HUES48 (cell line): ENCODE measurements around the gene HOXA1.

ENCODE experiments used
- H3K27ac ChIP-seq: one replicate; pipeline ENCODE4 v1.7.0; 2013; ENCODE audit warnings: low read depth, low read length, inconsistent platforms
- H3K27me3 ChIP-seq: 2 replicates; pipeline ENCODE4 v1.6.1; 2013; ENCODE audit warnings: mild to moderate bottlenecking, low read length; ENCODE audit not compliant: control insufficient read depth, insufficient read depth
- H3K36me3 ChIP-seq: 2 replicates; pipeline ENCODE4 v1.6.1; 2013; ENCODE audit warnings: low read length; ENCODE audit not compliant: control insufficient read depth, insufficient read depth
- H3K4me1 ChIP-seq: 2 replicates; pipeline ENCODE4 v1.6.1; 2013; ENCODE audit warnings: mild to moderate bottlenecking, low read length; ENCODE audit not compliant: control insufficient read depth, insufficient read depth
- H3K4me3 ChIP-seq: 2 replicates; pipeline ENCODE4 v1.5.1; 2013; ENCODE audit warnings: mild to moderate bottlenecking, low read depth, low read length
- H3K9ac ChIP-seq: 2 replicates; pipeline ENCODE4 v1.6.1; 2013; ENCODE audit warnings: mild to moderate bottlenecking, low read depth, low read length, moderate library complexity
- H3K9me3 ChIP-seq: 2 replicates; pipeline ENCODE4 v1.6.1; 2013; ENCODE audit warnings: low read length; ENCODE audit not compliant: control insufficient read depth, insufficient read depth

The HOXA1 gene

DNA sequence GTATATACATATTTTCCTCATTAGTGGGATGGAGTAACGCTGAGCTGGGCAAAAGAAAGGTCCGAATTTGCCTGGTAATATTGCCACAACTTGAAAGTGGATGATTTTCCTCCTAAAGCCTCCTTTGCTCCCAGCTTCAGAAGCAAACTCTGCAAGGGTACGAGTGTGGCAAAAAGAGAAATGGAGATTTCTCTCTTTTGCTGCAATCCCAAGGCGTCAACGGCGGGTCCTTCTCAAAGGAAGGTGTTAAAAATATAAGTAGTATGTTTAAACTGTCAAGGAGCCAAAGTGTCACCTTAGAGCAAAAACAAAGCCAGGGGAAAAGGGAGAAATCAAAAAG lies 19.1 kb upstream of the HOXA1 start:
- H3K4me3 ChIP-seq = no peak overlapping the region

DNA sequence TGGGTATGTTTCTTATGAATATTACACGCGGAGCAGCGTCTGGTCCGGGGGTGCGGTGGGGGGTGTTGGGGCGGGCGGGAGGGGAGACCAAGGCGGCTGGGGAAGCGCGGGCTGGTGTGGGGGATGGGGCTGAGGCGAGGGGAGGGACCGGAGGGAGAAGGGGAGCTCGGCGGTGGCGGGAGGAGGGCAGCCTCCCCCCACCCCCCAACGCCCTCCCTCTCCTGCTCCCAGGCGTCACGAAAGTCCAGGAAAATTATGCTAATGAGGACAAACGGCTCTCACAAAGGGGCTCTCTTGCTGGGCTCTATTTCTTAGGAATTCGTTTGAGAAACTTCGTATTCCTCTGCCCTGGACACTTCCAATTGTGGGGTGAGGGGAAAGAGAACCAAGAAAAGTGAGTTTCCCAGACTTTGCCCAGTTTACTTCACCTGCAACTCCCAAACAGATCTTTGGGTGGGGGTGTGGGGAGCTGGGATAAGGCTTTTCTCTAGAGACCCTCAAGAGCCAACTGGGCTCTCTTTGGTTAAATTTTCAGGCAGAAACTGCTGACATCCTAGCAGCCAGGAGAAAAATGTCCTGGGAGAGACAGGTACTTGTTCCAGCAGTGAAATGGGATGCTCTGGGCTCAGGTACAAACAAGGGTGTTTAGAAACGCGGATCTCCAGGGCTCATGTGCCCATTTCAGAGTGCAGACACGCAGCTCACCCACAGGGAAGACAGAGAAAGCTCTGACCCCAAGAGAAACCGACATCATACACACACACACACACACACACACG lies 18.4 kb upstream of the HOXA1 start:
- no peak overlapping the region for H3K9ac ChIP-seq
- H3K36me3 ChIP-seq = no peaks in the 10 kb centered on the region
- no peak overlapping the region for H3K4me3 ChIP-seq

More for the DNA sequence above, 19.1 kb upstream of the HOXA1 start:
- Histone ChIP-seq H3K9ac (no peak overlapping the region), H3K9me3 (no peaks in the 10 kb centered on the region), H3K36me3 (no peaks in the 10 kb centered on the region), H3K27me3 (peaks cover 99% of the 10 kb centered on the region), H3K27ac (no peak overlapping the region), H3K4me1 (peaks cover 4% of the 10 kb centered on the region; the same call in 1 of the 2 replicates)

DNA sequence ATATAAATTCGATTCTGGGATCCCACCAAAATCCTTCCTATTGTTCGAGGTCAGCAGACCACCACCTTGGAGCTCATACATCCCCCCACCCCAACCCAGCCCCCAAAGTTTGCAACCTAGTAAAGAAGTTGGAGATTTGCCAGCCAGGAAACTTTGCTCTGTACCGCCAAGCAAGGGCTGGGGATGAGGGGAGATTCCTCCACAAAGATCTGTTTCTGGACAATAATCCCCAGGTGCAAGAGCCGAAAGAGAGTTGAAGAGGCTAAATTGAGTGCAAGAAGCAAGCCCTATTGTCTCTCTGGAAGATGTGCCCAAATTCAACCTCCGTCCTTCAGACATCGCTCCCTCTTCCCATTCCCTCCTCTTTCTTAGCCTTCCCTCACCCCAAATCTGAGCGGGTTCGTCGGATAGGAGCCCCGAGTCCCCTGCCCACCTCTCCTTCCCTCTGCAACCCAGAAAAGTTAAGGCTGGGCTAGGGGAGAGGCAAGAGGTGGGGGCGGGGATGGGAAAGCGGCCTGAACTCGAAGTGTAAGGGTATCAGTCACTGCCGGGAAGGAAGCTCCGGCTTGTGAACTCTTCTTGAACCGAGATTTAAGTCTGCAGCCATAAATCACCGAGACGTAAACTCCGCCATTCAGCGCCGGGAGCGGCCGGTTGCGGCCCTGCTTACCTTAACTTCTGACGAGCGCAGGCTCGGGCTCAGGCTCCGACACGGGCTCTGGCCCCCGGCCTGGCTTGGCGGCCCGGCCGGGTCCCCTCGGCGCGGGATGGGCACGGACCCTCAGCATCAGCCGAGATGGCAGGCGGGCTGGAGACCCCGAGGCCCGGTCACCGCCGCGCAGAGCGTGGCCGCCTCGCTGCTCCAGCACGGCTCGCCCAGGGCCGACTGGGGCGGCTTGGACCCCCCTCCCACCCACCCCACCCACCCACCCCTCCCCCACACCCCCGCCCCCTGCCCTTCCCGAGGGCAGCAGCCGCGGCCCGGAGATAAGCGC lies 17.5 kb upstream of the HOXA1 start:
- Histone ChIP-seq H3K36me3 (no peaks in the 10 kb centered on the region), H3K4me1 (peaks cover 4% of the 10 kb centered on the region; the same call in 1 of the 2 replicates), H3K27ac (no peak overlapping the region), H3K4me3 (peak overlapping the region; percentile 11; the same call in 1 of the 2 replicates), H3K27me3 (peaks cover 99% of the 10 kb centered on the region), H3K9me3 (no peaks in the 10 kb centered on the region), H3K9ac (no peak overlapping the region)

More for the DNA sequence above, 18.4 kb upstream of the HOXA1 start:
- peaks cover 99% of the 10 kb centered on the region for H3K27me3 ChIP-seq
- peaks cover 4% of the 10 kb centered on the region; the same call in 1 of the 2 replicates for H3K4me1 ChIP-seq
- H3K27ac ChIP-seq = no peak overlapping the region
- H3K9me3 ChIP-seq = no peaks in the 10 kb centered on the region

DNA sequence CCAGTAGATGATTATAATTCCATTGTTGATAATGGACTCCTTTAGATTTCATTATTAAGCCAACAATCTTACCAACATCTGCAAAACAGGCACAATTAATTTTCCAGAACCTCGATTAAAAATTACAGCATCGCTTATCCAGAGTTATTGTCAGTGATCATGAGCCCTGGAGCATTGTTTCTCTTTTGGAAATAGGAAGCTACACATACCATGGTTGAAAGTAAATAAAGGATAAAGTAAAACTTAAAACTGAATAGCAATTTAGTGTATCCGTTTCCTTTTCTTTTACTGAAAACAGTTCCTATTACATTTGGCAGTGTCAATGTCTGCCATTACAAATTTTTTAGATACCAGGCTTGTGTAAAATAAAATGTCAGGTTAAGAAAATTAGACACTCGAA lies 16.6 kb upstream of the HOXA1 start:
- Histone ChIP-seq H3K4me1 (peaks cover 6% of the 10 kb centered on the region; the same call in 1 of the 2 replicates), H3K27me3 (peaks cover 99% of the 10 kb centered on the region), H3K9me3 (no peaks in the 10 kb centered on the region), H3K27ac (no peak overlapping the region), H3K9ac (no peak overlapping the region), H3K4me3 (no peak overlapping the region), H3K36me3 (no peaks in the 10 kb centered on the region)

DNA sequence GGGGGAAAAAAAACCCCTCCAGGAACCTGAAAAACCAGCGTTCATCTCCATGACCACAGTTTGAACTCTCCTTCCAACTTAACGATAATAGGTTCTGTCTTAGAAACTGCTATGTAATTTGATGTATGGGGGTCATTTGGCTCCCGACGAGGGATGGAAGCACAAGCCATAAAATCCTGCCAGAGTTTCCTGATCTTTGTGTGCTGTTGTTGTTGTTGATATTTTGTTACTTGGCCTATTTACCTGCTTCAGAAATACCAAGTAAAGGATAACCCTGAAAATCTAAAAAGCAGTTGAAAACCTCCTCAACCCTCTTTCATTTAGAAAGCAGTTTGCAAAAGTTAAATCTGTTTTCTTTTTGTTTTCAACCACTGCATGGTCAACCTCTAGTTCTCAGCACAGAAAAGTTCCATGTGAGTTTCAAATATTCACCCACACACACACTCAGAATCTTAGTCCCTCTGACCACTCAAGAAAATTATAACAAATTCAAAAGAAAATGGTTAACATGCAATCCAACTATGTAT lies 16.0 kb upstream of the HOXA1 start:
- Histone ChIP-seq H3K4me1 (peaks cover 9% of the 10 kb centered on the region; the same call in 1 of the 2 replicates), H3K9ac (no peak overlapping the region), H3K27me3 (peaks cover 99% of the 10 kb centered on the region), H3K27ac (no peak overlapping the region), H3K36me3 (no peaks in the 10 kb centered on the region), H3K4me3 (no peak overlapping the region), H3K9me3 (no peaks in the 10 kb centered on the region)

DNA sequence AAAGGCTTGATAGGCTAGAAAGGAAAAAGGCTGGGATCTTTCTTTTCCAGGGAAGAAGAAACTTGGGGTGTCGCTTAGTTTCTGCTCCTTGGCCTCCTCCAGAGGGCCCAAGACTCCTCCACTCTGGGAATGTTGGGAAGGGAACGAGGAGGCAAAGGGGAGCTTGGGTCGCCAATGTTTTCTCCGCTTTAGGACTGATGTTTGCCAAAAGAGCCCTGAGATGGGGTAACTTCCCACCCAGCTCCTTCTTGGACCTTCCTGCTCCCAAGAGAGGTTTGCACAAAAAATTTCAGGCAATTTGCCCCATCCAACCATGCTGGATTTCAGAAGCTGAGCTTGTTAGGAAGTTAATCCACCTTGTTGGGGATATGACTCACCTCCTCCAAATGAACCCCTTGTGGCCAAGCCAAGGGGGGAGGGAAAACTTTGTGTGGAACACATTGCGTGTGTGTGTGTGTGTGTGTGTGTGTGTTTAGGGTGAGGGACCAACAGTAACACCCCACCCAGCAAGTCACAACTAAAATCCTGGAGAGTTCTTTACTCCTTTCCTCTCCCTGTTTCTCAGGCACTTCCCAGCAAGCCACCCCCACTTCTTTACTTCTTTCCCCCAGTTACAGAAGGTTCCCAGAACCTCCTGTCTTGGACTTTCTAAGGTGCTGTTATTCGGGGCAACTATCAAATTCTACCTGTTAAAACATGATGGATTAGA lies 15.4 kb upstream of the HOXA1 start:
- Histone ChIP-seq H3K9ac (no peak overlapping the region), H3K9me3 (no peaks in the 10 kb centered on the region), H3K4me3 (no peak overlapping the region), H3K27ac (no peak overlapping the region), H3K4me1 (peaks cover 14% of the 10 kb centered on the region; the same call in 1 of the 2 replicates), H3K27me3 (peaks cover 99% of the 10 kb centered on the region), H3K36me3 (no peaks in the 10 kb centered on the region)

DNA sequence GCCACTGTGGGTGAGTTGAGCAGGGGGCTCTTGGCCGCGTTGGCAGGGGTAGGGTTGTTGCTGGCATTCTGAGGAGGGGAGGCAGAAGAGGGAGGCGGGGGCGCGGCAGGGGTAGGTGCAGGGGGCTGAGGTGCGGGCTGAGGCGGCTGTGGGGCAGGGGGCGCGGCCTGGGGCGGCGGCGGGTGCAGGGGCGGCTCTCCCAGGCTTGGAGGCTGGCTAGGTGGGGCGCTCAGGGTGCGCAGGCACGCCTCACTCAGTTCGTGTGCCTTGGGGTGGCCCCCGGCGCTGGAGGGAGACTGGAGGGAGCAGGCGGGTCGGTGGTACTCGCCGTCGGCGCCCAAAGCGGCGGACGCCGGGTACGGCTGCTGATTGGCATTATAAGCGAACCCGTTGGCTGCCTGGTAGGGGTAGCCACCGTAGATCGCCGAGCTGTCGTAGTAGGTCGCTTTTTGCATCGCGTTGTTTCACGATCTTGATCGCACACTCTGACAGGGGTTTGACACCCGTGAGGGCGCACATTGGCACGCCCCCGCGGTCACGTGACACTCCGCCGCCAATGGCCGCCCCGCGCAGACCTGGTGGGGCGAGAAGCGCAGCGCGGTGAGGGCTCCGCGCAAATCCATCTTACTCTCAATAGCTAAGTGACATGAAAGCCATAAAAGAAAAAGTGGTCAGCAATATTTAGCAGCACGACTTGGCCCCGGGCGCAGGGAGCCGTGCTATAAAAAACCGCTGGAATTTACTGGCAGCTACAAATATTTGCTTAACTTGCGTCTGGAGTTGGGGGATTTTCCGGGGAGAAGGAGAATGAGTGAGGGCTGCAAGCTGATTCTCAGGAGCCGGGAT lies 14.6 kb upstream of the HOXA1 start:
- H3K36me3 ChIP-seq = no peaks in the 10 kb centered on the region
- H3K9me3 ChIP-seq = no peaks in the 10 kb centered on the region
- peak overlapping the region; percentile 48; the same call in 1 of the 2 replicates for H3K4me3 ChIP-seq
- H3K27ac ChIP-seq = no peak overlapping the region
- H3K27me3 ChIP-seq = peaks cover 99% of the 10 kb centered on the region
- peaks cover 16% of the 10 kb centered on the region; the same call in 1 of the 2 replicates for H3K4me1 ChIP-seq
- H3K9ac ChIP-seq = no peak overlapping the region

DNA sequence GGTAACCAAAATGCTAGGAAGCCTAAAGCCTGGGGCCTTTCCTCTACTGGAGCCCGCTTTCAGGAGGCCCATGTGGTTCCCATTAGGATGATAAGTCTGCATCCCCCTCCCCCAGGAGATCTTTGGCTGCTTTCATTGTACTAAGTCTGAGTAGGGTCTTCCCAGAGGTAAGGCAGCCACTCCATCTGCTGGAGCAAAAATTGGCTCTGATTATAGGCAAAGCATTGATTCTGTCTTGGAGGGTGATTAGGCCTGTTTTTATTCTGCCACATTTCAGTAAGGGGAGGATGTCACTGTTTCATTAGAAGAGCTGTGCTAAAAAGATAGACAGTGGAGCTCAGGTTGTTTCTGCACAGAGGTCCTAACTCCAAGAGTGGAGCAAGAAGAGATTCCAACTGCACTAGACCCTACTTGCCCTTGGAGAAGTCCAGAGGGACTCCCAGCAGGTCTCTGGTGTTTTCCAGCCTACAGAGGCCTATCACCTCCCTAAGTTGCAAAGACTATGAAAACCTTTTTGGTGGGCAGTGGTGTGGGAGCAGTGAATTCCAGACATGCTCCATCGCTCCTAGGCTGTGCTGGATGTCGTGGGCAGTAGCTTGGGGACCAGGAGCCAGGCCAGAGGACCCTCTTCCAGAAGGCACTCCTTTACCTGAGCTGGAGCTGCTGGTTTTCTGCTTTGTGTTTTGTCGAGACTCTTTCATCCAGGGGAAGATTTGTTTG lies 13.8 kb upstream of the HOXA1 start:
- no peaks in the 10 kb centered on the region for H3K9me3 ChIP-seq

DNA sequence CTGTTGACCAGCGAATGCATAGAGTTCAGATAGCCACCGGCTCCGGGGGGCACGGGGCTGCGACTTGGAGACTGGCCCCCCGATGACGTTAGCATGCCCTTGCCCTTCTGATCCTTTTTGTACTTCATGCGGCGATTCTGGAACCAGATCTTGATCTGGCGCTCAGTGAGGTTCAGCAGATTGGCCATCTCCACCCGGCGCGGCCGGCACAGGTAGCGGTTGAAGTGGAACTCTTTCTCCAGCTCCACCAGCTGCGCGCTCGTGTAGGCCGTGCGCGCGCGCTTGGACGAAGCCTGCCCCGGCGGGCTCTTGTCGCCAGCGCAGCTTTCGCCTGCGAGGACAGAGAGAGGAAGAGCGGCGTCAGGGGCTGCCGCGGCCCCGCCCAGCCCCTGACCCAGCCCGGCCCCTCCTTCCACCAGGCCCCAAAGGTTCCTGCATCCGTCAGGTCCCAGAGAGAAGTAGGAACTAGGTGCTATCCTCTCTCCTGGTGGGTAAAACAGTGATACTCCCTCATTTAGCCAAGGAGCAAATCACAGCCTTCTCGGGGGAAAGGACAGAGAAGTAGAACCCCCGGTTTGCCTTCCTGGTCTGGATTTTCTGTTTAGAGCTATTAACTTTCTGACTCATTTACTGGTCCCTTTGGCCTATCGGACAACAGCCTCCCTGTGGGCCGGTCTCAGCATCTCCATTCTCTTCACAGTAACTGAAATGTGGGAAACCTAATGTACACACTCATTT lies 12.8 kb upstream of the HOXA1 start:
- no peaks in the 10 kb centered on the region for H3K36me3 ChIP-seq
- no peak overlapping the region for H3K4me3 ChIP-seq
- H3K9ac ChIP-seq = no peak overlapping the region
- H3K27me3 ChIP-seq = peaks cover 100% of the 10 kb centered on the region
- H3K27ac ChIP-seq = no peak overlapping the region
- no peaks in the 10 kb centered on the region for H3K9me3 ChIP-seq
- peaks cover 12% of the 10 kb centered on the region; the same call in 1 of the 2 replicates for H3K4me1 ChIP-seq

More for the DNA sequence above, 13.8 kb upstream of the HOXA1 start:
- no peak overlapping the region for H3K27ac ChIP-seq
- H3K4me3 ChIP-seq = no peak overlapping the region
- H3K9ac ChIP-seq = no peak overlapping the region
- no peaks in the 10 kb centered on the region for H3K36me3 ChIP-seq
- H3K4me1 ChIP-seq = peaks cover 12% of the 10 kb centered on the region; the same call in 1 of the 2 replicates
- peaks cover 99% of the 10 kb centered on the region for H3K27me3 ChIP-seq
